Measurements from ENCODE around the gene GPC5.

Gene GPC5

GRCh38 chr13:92418818-92419412 is 1020.5 kb downstream of the GPC5 start:
- DNase-seq (ENCODE audit: insufficient read length, low spot score) (no peak), FAIRE-seq (no peak)
- no peak for TF ChIP-seq CTCF (IDR thresholded peaks at IDR 0.05; ENCODE audit: insufficient read depth, missing control alignments)

GRCh38 chr13:92429231-92429630 is 1030.8 kb downstream of the GPC5 start:
- TF ChIP-seq CTCF (IDR thresholded peaks at IDR 0.05; ENCODE audit: insufficient read depth, missing control alignments): no peak
- FAIRE-seq (no peak), DNase-seq (ENCODE audit: insufficient read length, low spot score) (no peak)

- no peak for TF ChIP-seq CTCF (IDR thresholded peaks at IDR 0.05; ENCODE audit: insufficient read depth, missing control alignments)
Measured at GRCh38 chr13:92433386-92433785, 1035.0 kb downstream of the GPC5 start.

GRCh38 chr13:92433963-92434362 is 1035.5 kb downstream of the GPC5 start:
- no peak for TF ChIP-seq CTCF (IDR thresholded peaks at IDR 0.05; ENCODE audit: insufficient read depth, missing control alignments)
- FAIRE-seq: no peak

More at GRCh38 chr13:92433386-92433785, 1035.0 kb downstream of the GPC5 start:
- DNase-seq (ENCODE audit: insufficient read length, low spot score) (no peak), FAIRE-seq (no peak)

GRCh38 chr13:92436924-92437323 is 1038.5 kb downstream of the GPC5 start:
- FAIRE-seq: no peak
- DNase-seq (ENCODE audit: insufficient read length, low spot score): no peak

More at GRCh38 chr13:92433963-92434362, 1035.5 kb downstream of the GPC5 start:
- no peak for DNase-seq (ENCODE audit: insufficient read length, low spot score)

GRCh38 chr13:92444244-92444643 is 1045.8 kb downstream of the GPC5 start:
- no peak for TF ChIP-seq CTCF (IDR thresholded peaks at IDR 0.05; ENCODE audit: insufficient read depth, missing control alignments)
- FAIRE-seq (no peak), DNase-seq (ENCODE audit: insufficient read length, low spot score) (no peak)

More at GRCh38 chr13:92436924-92437323, 1038.5 kb downstream of the GPC5 start:
- TF ChIP-seq CTCF (IDR thresholded peaks at IDR 0.05; ENCODE audit: insufficient read depth, missing control alignments): no peak

GRCh38 chr13:92451060-92451459 is 1052.6 kb downstream of the GPC5 start:
- TF ChIP-seq CTCF (IDR thresholded peaks at IDR 0.05; ENCODE audit: insufficient read depth, missing control alignments): no peak
- no peak for FAIRE-seq
- DNase-seq (ENCODE audit: insufficient read length, low spot score): no peak

Data from D721Med (cell line).